AG09319 (cell line): ENCODE results near the gene CBX1.

Experiments used
- DNase-seq: peaks from one replicate; pipeline ENCODE4 v3.0.0-alpha.2; 2010; ENCODE audit warnings: low read depth; ENCODE audit errors: extremely low read depth
- CTCF ChIP-seq: IDR thresholded peaks from 2 replicates; pipeline ENCODE4 v1.5.1; 2011; ENCODE audit warnings: low read depth, mild to moderate bottlenecking, inconsistent platforms, low read length, moderate library complexity

The CBX1 gene

GRCh38 chr17:48106802-48107136, 5.5 kb upstream of the CBX1 start:
- no peak for DNase-seq
- no peak for TF ChIP-seq CTCF

GRCh38 chr17:48104440-48104839, 3.2 kb upstream of the CBX1 start:
- no peak for TF ChIP-seq CTCF
- DNase-seq: no peak

- DNase-seq: no peak
These were observed 1.8 kb upstream of the CBX1 start for GRCh38 chr17:48102798-48103715.

GRCh38 chr17:48102043-48102750, 919 bp upstream of the CBX1 start:
- no peak for TF ChIP-seq CTCF
- DNase-seq: no peak

More at GRCh38 chr17:48102798-48103715, 1.8 kb upstream of the CBX1 start:
- no peak for TF ChIP-seq CTCF

GRCh38 chr17:48100591-48101011, 677 bp downstream of the CBX1 start:
- TF ChIP-seq CTCF: no peak
- DNase-seq: no peak

GRCh38 chr17:48100160-48100559, 1.1 kb downstream of the CBX1 start:
- TF ChIP-seq CTCF: no peak
- DNase-seq: no peak

GRCh38 chr17:48095611-48096010, 5.7 kb downstream of the CBX1 start:
- DNase-seq: no peak
- TF ChIP-seq CTCF: no peak
